ENCODE measurements around the gene UTS2B.

The UTS2B gene

DNA sequence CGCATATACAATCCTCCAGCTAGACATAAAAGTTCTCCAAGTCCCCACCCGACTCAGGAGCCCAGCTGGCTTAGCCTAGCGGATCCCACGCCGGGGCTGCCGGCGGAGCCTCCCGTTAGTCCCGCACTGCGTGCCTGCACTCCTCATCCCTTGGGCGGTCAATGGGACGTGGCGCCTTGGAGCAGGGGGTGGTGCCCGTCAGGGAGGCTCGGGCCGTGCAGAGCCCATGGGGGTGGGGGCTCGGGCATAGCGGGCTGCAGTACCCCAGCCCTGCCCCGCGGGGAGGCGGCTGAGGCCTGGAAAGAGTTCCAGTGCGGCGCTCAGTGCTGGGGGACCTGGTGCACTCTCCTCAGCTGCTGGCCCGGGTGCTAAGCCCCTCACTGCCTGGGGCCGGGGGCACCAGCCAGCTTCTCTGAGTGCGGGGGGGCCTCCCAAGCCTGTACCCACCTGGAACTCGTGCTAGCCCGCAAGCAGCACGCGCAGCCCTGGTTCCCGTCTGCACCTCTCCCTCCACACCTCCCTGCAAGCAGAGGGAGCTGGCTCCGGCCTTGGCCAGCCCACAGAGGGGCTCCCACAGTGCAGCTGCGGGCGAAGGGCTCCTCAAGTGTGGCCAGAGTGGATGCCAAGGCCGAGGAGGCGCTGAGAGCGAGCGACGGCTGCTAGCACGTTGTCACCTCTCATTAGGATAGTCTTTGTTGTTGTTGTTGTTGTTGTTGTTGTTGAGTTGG lies 13.3 kb downstream of the UTS2B start:
- Histone ChIP-seq H3K9ac (ENCODE audit: low read length) (no peak overlapping the region), H3K36me3 (ENCODE audit: insufficient read depth, low read length) (no peaks in the 10 kb centered on the region), H3K9me3 (ENCODE audit: low read length) (no peaks in the 10 kb centered on the region), H3K27ac (ENCODE audit: low read depth, low read length) (no peak overlapping the region), H3K4me3 (ENCODE audit: low read depth in 1 of 2, low read length in 2 of 2) (no peak overlapping the region), H3K27me3 (ENCODE audit: control insufficient read depth in 1 of 2, insufficient read depth in 2 of 2, low read length in 2 of 2) (no peaks in the 10 kb centered on the region), H3K4me1 (ENCODE audit: insufficient read depth, low read length) (no peaks in the 10 kb centered on the region)

DNA sequence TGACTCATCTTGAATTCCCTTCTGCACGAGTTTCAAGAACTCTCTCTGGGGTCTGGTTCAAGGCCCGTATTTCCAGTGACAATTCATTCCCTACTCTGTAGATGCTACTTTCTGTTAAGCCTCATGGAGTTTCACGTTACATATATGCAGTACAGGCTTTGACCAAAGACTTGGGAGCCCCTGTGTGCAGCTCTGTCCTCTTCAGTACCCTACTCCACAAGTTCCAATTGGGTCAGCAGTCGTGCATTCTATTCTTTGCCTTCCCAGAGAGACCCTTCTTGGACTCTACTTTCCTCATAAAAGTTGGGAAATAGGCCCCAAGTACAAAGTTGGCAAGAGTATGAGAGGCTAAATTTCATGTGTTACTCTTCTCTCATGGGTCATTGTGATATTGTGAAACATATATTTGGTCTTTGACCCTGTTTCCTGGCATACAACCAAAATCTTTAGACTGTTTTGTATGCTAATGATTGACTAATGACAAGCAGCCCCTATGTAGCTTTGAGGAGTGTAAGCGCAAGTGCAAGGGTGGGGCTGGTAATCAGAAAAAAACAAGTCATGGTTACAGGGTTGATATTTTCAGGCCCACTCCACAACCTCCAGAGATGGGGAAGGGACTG lies 16.1 kb downstream of the UTS2B start:
- Histone ChIP-seq H3K27me3 (ENCODE audit: control insufficient read depth in 1 of 2, insufficient read depth in 2 of 2, low read length in 2 of 2) (no peaks in the 10 kb centered on the region), H3K9me3 (ENCODE audit: low read length) (no peaks in the 10 kb centered on the region), H3K9ac (ENCODE audit: low read length) (no peak overlapping the region), H3K27ac (ENCODE audit: low read depth, low read length) (no peak overlapping the region), H3K36me3 (ENCODE audit: insufficient read depth, low read length) (no peaks in the 10 kb centered on the region), H3K4me3 (ENCODE audit: low read depth in 1 of 2, low read length in 2 of 2) (no peak overlapping the region), H3K4me1 (ENCODE audit: insufficient read depth, low read length) (no peaks in the 10 kb centered on the region)

DNA sequence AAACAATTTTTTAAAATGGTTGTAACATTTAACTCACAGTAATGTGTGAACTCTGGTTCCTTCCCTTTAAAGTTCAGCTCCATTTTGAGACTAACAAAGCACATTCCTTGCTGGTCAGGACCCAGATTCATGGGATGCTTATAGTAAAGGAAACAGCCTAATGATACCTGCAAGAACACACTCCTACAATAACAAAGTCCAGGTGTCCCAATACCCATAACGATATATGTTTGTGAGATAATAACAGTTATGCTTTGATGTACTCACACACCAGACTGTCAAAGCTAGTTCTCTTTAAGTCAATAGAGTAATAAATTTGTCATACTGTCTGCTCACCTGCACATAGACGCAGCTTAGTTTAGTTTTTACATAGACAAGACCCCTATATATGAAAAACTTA lies 17.0 kb downstream of the UTS2B start:
- H3K36me3 ChIP-seq (ENCODE audit: insufficient read depth, low read length), result no peaks in the 10 kb centered on the region
- no peaks in the 10 kb centered on the region for H3K27me3 ChIP-seq (ENCODE audit: control insufficient read depth in 1 of 2, insufficient read depth in 2 of 2, low read length in 2 of 2)
- H3K9me3 ChIP-seq (ENCODE audit: low read length), result no peaks in the 10 kb centered on the region
- no peak overlapping the region for H3K4me3 ChIP-seq (ENCODE audit: low read depth in 1 of 2, low read length in 2 of 2)
- no peak overlapping the region for H3K9ac ChIP-seq (ENCODE audit: low read length)
- H3K4me1 ChIP-seq (ENCODE audit: insufficient read depth, low read length), result no peaks in the 10 kb centered on the region
- H3K27ac ChIP-seq (ENCODE audit: low read depth, low read length), result no peak overlapping the region

DNA sequence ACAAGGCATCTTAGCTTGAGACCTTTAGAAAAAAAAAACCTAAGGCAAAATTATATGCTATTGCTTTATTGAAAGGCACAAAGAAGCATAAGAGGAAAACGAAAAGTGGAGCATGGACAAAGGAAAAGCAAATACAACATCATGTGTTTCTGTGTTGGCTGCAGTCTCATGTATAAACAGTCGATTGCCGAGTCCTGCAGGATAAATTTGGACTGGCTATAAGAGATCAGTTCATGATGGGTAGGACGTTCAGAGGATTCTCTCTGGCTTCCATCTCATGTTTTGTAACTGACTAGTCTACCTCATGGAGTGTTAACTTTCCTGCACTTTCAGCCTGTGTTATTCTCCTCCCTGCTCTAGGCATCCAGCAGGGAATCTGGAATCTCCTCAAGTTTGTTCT lies 23.0 kb downstream of the UTS2B start:
- H3K36me3 ChIP-seq (ENCODE audit: insufficient read depth, low read length), result no peaks in the 10 kb centered on the region
- no peak overlapping the region for H3K4me3 ChIP-seq (ENCODE audit: low read depth in 1 of 2, low read length in 2 of 2)
- H3K9me3 ChIP-seq (ENCODE audit: low read length), result no peaks in the 10 kb centered on the region
- H3K9ac ChIP-seq (ENCODE audit: low read length), result no peak overlapping the region
- no peaks in the 10 kb centered on the region for H3K27me3 ChIP-seq (ENCODE audit: control insufficient read depth in 1 of 2, insufficient read depth in 2 of 2, low read length in 2 of 2)
- H3K27ac ChIP-seq (ENCODE audit: low read depth, low read length), result no peak overlapping the region
- H3K4me1 ChIP-seq (ENCODE audit: insufficient read depth, low read length), result no peaks in the 10 kb centered on the region

DNA sequence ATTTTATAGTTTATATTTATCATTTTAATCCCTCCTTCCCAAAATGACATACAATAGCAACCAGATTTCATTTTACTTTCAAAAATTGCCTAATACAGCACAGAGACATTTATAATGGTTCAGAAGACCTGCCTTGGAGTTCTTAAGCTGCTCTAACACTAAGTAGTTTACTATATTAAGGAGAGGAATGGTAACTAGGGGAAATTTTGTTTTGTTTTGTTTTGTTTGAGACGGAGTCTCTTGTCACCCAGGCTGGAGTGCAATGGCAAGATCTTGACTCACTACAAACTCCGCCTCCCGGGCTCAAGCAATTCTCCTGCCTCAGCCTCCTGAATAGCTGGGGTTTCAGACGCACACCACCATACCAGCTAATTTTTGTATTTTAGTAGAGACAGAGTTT lies 23.9 kb downstream of the UTS2B start:
- Histone ChIP-seq H3K4me1 (ENCODE audit: insufficient read depth, low read length) (no peaks in the 10 kb centered on the region), H3K27me3 (ENCODE audit: control insufficient read depth in 1 of 2, insufficient read depth in 2 of 2, low read length in 2 of 2) (no peaks in the 10 kb centered on the region), H3K9me3 (ENCODE audit: low read length) (no peaks in the 10 kb centered on the region), H3K36me3 (ENCODE audit: insufficient read depth, low read length) (no peaks in the 10 kb centered on the region), H3K9ac (ENCODE audit: low read length) (no peak overlapping the region), H3K27ac (ENCODE audit: low read depth, low read length) (no peak overlapping the region), H3K4me3 (ENCODE audit: low read depth in 1 of 2, low read length in 2 of 2) (no peak overlapping the region)

GRCh38 chr3:191303596-191303995 lies 26.7 kb downstream of the UTS2B start:
- Histone ChIP-seq H3K4me3 (ENCODE audit: low read depth in 1 of 2, low read length in 2 of 2) (no peak overlapping the region), H3K9ac (ENCODE audit: low read length) (no peak overlapping the region), H3K9me3 (ENCODE audit: low read length) (no peaks in the 10 kb centered on the region), H3K36me3 (ENCODE audit: insufficient read depth, low read length) (no peaks in the 10 kb centered on the region), H3K27me3 (ENCODE audit: control insufficient read depth in 1 of 2, insufficient read depth in 2 of 2, low read length in 2 of 2) (no peaks in the 10 kb centered on the region), H3K4me1 (ENCODE audit: insufficient read depth, low read length) (no peaks in the 10 kb centered on the region), H3K27ac (ENCODE audit: low read depth, low read length) (no peak overlapping the region)

DNA sequence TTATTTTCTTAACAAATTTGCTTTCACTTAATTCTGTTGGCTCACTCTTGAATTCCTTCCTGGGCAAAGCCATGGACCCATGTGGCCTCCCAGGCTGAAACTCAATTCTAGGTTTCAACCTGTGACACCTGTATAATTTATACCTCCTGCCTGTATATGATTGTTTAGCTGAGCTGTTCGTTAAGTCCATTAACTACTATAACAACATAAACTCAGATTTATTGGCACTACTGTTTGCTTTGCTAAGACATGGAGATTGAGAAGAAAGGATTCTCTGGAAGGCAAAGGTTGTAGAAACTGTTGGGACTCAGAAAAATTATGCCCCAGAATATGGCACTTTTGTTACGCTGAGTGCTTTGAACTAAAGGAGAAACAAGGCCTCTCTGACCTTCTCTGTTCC lies 27.9 kb downstream of the UTS2B start:
- Histone ChIP-seq H3K9ac (ENCODE audit: low read length) (no peak overlapping the region), H3K36me3 (ENCODE audit: insufficient read depth, low read length) (no peaks in the 10 kb centered on the region), H3K27ac (ENCODE audit: low read depth, low read length) (no peak overlapping the region), H3K4me1 (ENCODE audit: insufficient read depth, low read length) (no peaks in the 10 kb centered on the region), H3K27me3 (ENCODE audit: control insufficient read depth in 1 of 2, insufficient read depth in 2 of 2, low read length in 2 of 2) (no peaks in the 10 kb centered on the region), H3K4me3 (ENCODE audit: low read depth in 1 of 2, low read length in 2 of 2) (no peak overlapping the region), H3K9me3 (ENCODE audit: low read length) (no peaks in the 10 kb centered on the region)

DNA sequence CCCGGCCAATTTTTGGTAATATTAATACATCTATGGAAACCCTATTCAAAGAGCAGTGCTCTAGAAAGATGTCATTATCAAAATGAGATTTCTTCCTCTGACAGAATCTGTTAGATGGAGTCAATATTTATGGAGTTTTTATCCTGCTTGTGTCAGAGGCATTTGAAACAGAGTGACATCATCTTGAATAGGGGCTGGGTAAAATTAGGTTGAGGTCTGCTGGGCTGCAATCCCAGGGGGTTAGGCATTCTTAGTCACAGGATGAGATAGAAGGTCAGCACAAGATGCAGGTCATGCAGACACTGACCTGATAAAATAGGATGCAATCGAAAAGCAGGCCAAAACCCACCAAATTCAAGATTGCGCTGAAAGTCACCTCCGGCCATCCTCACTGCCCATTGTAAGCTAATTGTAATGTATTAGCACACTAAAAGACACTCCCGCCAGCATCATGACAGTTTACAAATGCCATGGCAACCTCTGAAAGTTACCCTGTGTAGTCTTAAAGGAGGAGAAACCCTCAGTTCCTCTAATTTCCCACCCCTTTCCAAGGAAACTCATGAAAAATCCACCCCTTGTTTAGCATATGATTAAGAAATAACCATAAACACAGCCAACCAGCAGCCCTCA lies 28.4 kb downstream of the UTS2B start:
- Histone ChIP-seq H3K9me3 (ENCODE audit: low read length) (no peaks in the 10 kb centered on the region), H3K4me1 (ENCODE audit: insufficient read depth, low read length) (no peaks in the 10 kb centered on the region), H3K27me3 (ENCODE audit: control insufficient read depth in 1 of 2, insufficient read depth in 2 of 2, low read length in 2 of 2) (no peaks in the 10 kb centered on the region)

GRCh38 chr3:191301017-191301416 lies 29.3 kb downstream of the UTS2B start:
- H3K36me3 ChIP-seq (ENCODE audit: insufficient read depth, low read length), result no peaks in the 10 kb centered on the region
- no peak overlapping the region for H3K9ac ChIP-seq (ENCODE audit: low read length)
- H3K9me3 ChIP-seq (ENCODE audit: low read length), result no peaks in the 10 kb centered on the region
- no peaks in the 10 kb centered on the region for H3K27me3 ChIP-seq (ENCODE audit: control insufficient read depth in 1 of 2, insufficient read depth in 2 of 2, low read length in 2 of 2)
- no peaks in the 10 kb centered on the region for H3K4me1 ChIP-seq (ENCODE audit: insufficient read depth, low read length)
- no peak overlapping the region for H3K4me3 ChIP-seq (ENCODE audit: low read depth in 1 of 2, low read length in 2 of 2)
- H3K27ac ChIP-seq (ENCODE audit: low read depth, low read length), result no peak overlapping the region

More for the DNA sequence above, 28.4 kb downstream of the UTS2B start:
- no peaks in the 10 kb centered on the region for H3K36me3 ChIP-seq (ENCODE audit: insufficient read depth, low read length)
- H3K4me3 ChIP-seq (ENCODE audit: low read depth in 1 of 2, low read length in 2 of 2), result no peak overlapping the region
- H3K27ac ChIP-seq (ENCODE audit: low read depth, low read length), result no peak overlapping the region
- no peak overlapping the region for H3K9ac ChIP-seq (ENCODE audit: low read length)

DNA sequence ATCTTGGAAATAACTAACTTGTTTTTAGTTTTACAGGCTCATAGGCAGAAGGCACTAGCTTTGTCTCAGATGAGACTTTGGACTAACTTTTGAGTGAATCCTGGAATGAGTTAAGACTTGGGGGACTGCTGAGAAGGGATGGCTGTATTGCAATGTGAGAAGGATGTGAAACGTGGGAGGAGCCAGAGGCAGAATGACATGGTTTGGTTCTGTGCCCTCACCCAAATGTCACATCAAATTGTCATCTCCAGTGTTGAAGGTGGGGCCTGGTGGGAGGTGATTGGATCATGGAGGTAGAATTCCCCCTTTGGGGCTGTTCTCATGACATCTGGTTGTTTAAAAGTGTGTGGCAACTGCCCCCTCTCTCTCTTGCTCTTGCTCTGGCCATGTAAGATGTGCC lies 29.9 kb downstream of the UTS2B start:
- Histone ChIP-seq H3K27me3 (ENCODE audit: control insufficient read depth in 1 of 2, insufficient read depth in 2 of 2, low read length in 2 of 2) (no peaks in the 10 kb centered on the region), H3K4me1 (ENCODE audit: insufficient read depth, low read length) (no peaks in the 10 kb centered on the region), H3K9ac (ENCODE audit: low read length) (no peak overlapping the region), H3K27ac (ENCODE audit: low read depth, low read length) (no peak overlapping the region), H3K36me3 (ENCODE audit: insufficient read depth, low read length) (no peaks in the 10 kb centered on the region), H3K9me3 (ENCODE audit: low read length) (no peaks in the 10 kb centered on the region), H3K4me3 (ENCODE audit: low read depth in 1 of 2, low read length in 2 of 2) (no peak overlapping the region)

DNA sequence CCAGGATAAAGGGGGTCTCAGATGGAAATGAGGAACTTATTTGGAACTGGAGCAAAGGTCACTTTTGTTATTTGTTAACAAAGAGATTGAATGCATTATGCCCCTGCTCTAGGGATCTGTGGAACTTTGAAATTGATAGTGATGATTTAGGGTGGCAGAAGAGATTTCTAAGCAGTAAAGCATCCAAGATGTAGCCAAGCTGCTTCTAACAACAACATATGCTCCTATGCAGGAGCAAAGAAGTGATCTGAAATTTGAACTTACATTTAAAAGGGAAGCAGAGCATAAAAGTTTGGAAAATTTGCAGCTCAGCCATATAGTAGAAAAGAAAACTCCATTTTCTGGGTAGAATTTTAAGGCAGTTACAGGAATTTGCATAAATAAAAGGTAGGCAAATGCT lies 31.5 kb downstream of the UTS2B start:
- no peak overlapping the region for H3K9ac ChIP-seq (ENCODE audit: low read length)
- no peaks in the 10 kb centered on the region for H3K4me1 ChIP-seq (ENCODE audit: insufficient read depth, low read length)
- no peak overlapping the region for H3K27ac ChIP-seq (ENCODE audit: low read depth, low read length)
- H3K9me3 ChIP-seq (ENCODE audit: low read length), result no peaks in the 10 kb centered on the region
- no peaks in the 10 kb centered on the region for H3K36me3 ChIP-seq (ENCODE audit: insufficient read depth, low read length)
- no peaks in the 10 kb centered on the region for H3K27me3 ChIP-seq (ENCODE audit: control insufficient read depth in 1 of 2, insufficient read depth in 2 of 2, low read length in 2 of 2)
- H3K4me3 ChIP-seq (ENCODE audit: low read depth in 1 of 2, low read length in 2 of 2), result no peak overlapping the region

Data from muscle layer of colon (tissue), 2 donors.